HG03060 (cell line): ENCODE data around the gene TNFRSF25.
"Not testable (repeated sequence)": the region's sequence is repeated elsewhere in the genome, so short reads cannot be mapped to it uniquely, and the experiment has no call there.

Source experiments
- ATAC-seq: cut with Tn5 transposase; IDR thresholded peaks from one replicate; pipeline ENCODE4 v1.9.1; 2021; ENCODE audit warnings: low read depth, moderate number of reproducible peaks; ENCODE audit not compliant: unreplicated experiment

The TNFRSF25 gene

GRCh38 chr1:6502000-6502891, 36.3 kb upstream of the TNFRSF25 start:
- no peak for ATAC-seq

DNA sequence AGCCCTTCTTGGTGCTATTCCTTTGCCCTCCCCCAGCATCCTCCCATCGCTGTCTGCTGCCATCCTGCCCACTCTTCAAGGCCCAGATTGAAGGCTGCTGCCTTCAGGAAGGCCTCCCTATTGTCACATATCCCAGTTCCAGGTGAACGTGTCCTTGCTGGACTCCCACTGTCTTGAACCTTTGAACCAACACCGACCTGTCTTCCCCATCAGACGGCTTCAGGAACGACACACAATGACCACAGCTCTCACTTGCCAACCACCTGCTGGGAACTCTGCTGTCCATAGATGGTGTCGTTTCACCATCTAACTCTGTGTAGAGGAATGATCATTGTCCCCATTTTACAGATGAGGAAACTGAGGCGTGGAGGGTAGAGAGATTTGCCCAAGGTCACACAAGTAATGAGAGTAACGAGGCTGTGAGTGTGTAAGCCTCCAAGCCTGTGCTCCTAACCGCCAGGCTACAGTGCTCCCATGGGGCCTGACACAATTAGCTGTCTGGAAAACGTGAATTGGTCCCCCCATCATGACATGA, 35.4 kb upstream of the TNFRSF25 start:
- ATAC-seq = no peak

- no peak for ATAC-seq
These were observed 34.7 kb upstream of the TNFRSF25 start for GRCh38 chr1:6500544-6501278.

- ATAC-seq = no peak
These were observed 33.3 kb upstream of the TNFRSF25 start for GRCh38 chr1:6499296-6499695.

- no peak for ATAC-seq
These were observed 32.7 kb upstream of the TNFRSF25 start for GRCh38 chr1:6498576-6499111.

DNA sequence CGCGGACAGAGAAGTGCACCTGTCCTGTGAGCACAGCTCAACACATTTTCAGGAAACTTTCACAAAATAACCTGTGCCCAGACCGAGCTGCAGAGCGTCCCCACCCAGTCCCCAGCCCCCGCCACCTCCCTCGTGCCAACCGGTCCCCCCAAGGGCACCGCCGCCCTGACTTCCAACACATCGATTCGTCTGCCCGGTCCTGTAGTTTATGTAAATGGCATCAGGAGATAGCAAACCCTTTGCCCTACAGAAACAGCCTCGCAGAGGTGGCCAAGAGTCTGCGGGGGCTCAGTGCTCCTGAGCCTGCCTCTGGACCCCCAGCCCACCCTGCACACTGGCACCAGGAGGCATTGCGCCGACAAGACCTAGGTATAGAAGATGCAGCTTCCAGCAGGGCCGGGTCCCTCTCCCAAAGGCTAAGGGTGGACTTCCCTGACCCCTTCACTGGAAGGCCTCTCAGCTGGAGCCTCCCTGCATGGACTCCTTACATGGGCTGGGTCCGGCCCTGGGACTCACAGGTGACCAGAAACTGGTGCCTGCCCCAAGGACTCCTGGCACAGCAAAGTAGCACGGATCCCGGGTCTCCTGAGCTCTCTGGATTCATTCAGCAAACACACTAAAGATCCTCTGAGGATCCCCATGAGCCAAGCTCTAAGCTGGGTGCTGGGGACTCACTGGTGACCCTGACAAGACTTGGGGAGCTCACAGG, 32.0 kb upstream of the TNFRSF25 start:
- ATAC-seq = no peak

GRCh38 chr1:6497215-6497866, 31.4 kb upstream of the TNFRSF25 start:
- no peak for ATAC-seq

DNA sequence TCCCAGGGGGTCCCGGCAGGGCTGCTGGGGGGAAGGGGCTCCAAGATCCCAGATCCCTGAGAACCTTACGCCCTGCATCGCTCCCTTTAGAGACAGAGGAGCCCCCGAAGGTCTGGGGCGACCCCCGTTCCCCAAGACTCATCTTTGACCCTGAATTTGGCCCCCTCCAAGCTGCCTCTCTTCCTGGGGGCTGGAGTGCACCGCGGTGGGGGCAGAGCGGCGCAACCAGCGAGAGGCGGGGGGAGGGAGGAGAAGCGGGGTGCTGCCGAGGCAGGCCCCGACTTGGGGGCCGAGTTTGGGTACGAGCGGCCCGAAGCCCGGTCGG, 30.9 kb upstream of the TNFRSF25 start:
- no peak for ATAC-seq

DNA sequence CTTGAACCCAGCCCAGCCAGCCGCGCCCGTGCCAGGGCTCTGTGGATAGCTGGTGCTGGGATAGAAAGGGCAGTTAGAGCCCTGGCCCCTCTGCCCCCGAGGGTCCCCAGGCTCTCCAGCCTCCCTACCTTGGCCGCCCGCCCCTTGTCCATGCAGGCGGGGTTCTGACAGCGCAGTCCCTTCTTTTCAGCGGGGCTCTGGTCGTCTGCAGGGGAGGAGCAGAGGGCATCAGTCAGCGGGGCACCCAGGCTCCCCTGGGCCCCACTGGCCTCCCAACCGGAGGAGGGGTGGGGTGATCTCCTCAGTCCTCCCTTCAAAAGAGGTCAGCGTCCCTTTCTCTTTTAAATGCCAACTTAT, 30.4 kb upstream of the TNFRSF25 start:
- no peak for ATAC-seq

DNA sequence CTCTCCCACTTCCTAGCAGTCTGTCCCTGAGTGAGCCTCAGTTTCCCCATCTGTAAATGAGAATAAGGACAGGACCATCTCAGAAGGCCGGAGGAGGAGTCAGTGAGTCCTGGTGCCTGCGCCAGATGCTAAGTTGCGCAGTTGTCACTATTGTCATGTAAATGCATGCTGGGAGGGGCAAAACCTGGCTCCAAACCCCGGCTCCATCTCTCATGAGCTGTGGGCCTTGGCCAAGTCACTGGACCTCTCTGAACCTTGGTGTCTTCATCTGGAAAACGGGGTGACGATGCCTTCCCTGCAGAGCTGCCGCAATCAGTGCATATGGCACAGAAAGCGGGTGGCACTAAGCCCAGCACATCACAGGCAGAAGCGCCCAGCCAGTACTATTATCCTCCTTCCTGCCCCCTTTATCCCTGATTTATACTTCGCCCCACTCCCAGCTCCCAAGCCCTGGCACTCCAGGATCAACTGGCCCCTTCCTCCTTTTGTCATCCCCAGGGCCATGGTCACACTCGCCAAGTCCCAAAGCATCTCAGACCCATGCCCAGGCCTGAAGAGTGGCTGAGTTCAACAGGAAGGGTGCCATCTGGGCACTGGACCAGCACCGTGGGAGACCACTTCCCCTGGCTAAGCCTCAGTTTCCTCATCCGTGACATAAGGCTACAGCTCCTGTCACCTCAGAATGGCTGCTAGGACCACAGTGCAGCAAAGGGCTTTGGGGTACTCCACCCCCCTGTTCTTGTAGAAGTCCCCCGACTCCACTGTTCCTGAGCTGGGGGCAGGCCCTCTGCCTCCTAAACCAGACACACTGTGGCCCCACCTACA, 29.8 kb upstream of the TNFRSF25 start:
- no peak for ATAC-seq

DNA sequence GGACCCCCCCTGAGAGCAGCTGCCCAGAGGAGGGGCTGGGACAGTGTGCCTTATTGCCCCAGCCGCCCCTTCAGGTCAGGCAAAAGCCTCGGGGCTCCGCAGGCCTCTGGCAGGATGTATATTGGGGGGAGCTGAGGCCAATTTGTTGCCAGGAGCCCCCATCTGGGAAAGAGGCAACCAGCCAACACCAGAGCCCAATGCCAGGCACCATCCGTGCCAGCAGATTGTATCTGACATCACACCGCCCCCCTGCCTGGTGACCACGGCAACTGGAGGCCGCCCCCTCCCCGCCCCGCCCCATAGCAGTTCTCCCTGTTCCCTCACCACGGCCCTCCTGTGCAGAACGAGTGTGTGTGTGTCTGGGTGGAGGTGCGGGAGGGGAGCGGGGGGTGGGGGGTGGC, 29.1 kb upstream of the TNFRSF25 start:
- ATAC-seq = no peak

DNA sequence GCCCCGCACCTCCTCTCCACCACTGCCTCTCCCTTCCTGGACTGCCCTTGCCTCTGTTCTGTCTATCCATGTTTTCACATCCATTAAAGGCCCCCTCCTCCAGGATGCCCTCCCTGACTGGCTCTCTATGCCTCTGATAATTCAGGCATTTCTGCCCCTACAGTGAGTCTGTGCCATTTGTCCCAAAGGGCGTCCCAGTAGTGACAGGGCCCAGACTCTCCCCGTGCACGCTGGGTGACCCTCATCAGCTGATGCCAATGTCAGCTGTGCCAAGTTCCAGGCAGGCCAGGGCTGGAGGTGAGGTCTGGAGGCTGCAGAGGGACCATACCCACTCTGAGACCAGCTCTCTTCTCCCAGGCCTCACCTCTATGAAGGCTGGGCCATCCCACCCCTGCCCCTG, 28.7 kb upstream of the TNFRSF25 start:
- no peak for ATAC-seq

- ATAC-seq = not testable (repeated sequence)
These were observed 27.9 kb upstream of the TNFRSF25 start for GRCh38 chr1:6493834-6494223.

DNA sequence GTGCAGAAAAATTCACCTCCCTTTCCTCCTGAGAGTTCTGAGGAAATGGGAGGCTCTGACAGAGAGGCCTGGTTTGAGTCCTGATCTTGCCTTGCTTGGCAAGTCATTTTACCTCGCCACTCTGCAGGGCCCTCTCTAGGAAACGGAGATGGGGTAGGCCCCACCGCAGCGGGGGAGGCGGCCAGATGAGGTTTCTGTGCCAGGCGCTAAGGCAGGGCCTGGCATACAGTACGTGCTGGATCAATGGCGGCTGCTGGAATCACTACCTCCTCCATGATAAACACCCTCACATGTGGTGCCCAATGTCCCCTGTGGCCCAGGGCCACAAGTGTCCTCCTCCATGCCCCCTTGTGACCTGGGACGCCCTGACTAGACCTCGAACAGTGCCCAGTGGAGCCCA, 26.0 kb upstream of the TNFRSF25 start:
- ATAC-seq = no peak

- no peak for ATAC-seq
These were observed 25.5 kb upstream of the TNFRSF25 start, which contains the start of gene PLEKHG5 for GRCh38 chr1:6491480-6491962. PLEKHG5 (minus strand) TSS chr1:6491667; CDS start chr1:6477571, 14,096 bp downstream.

DNA sequence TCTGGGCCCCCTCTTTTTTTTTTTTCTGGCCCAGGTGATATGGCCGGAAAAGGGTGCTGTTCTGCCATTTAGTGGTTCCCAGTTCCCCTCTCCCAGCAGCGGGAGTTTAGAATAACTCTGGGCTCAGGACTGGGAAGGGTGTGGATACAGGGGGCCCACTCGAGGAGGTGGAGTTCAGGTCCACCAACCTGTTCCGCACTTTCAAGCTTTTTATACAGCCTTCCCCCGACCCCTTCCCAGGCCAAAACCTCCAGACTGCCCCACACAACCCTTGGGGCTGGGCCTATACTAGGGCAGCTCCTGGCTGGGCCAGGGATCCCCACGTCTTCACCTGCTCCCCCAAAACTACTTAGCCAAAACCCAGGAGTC, 25.1 kb upstream of the TNFRSF25 start:
- no peak for ATAC-seq

DNA sequence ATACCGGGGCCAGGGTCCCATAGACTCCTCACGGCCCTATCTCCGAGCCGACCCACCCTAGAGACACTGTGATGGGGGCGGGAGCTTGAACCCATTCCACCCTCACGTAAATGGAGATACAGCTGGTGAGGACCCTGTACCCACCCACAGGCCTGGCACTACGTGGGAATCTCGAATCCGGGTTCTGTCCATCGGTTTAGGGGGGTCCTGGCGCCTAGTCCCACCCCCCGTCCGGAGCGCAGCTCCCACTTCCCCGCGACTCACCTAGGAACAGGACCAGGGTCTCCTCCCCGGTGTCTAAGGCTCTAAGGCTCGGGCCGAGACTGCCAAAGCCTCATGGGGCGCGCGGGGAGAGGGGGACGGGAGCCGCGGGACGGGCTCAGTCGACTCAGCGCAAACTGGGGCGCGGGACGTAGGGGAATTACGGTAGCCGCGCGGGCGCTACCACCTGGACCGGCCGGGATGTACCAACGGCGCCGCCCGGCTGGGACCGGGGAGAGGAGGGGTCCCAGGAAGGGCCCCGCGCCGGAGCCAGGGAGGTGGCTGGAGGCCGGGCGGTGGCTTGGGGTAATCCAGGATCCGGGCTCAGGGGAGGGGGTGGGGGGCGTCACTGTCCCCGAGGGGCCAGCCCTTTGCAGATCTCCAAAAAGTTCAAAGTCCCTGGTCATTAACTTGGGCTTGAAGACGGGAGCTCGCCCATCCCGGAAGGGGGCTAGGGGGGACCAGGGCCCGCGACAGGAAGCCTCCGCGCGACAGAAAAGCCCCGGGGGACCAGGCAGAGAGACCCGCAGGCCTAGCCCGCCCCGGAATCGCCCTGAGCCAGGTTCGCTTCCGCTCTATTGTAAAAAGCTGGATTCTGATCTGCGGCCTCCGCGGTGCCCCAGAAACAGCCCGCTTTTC, 24.5 kb upstream of the TNFRSF25 start:
- ATAC-seq = no peak

GRCh38 chr1:6489799-6490180, 23.8 kb upstream of the TNFRSF25 start:
- no peak for ATAC-seq
